ENCODE data around the gene TXNRD3.
"Not testable (repeated sequence)": the region's sequence is repeated elsewhere in the genome, so short reads cannot be mapped to it uniquely, and the experiment has no call there.

TXNRD3 gene

GRCh38 chr3:126638790-126639189, 16.1 kb downstream of the TXNRD3 start:
- no peak for DNase-seq

- no peak for DNase-seq
These were observed 18.5 kb downstream of the TXNRD3 start for GRCh38 chr3:126636436-126636835.

GRCh38 chr3:126634803-126635202, 20.1 kb downstream of the TXNRD3 start:
- DNase-seq, result no peak

- DNase-seq, result no peak
These were observed 24.9 kb downstream of the TXNRD3 start for GRCh38 chr3:126630020-126630419.

- DNase-seq, result not testable (repeated sequence)
These were observed 29.2 kb downstream of the TXNRD3 start for GRCh38 chr3:126625735-126626134.

GRCh38 chr3:126622694-126623093, 32.2 kb downstream of the TXNRD3 start:
- DNase-seq, result no peak

GRCh38 chr3:126621627-126622345, 33.1 kb downstream of the TXNRD3 start:
- no peak for DNase-seq

- no peak for DNase-seq
These were observed 33.8 kb downstream of the TXNRD3 start for GRCh38 chr3:126621171-126621570.

- no peak for DNase-seq
These were observed 34.2 kb downstream of the TXNRD3 start for GRCh38 chr3:126620738-126621137.

GRCh38 chr3:126618760-126619159, 36.2 kb downstream of the TXNRD3 start:
- no peak for DNase-seq

GRCh38 chr3:126618021-126618420, 36.9 kb downstream of the TXNRD3 start:
- DNase-seq, result no peak

- DNase-seq, result no peak
These were observed 37.4 kb downstream of the TXNRD3 start for GRCh38 chr3:126617571-126617970.

GRCh38 chr3:126616931-126617330, 38.0 kb downstream of the TXNRD3 start:
- DNase-seq, result no peak

- DNase-seq, result no peak
These were observed 41.3 kb downstream of the TXNRD3 start for GRCh38 chr3:126613479-126614188.

GRCh38 chr3:126612479-126613205, 42.3 kb downstream of the TXNRD3 start:
- no peak for DNase-seq

GRCh38 chr3:126609909-126610308, 45.0 kb downstream of the TXNRD3 start:
- no peak for DNase-seq

- no peak for DNase-seq
These were observed 47.6 kb downstream of the TXNRD3 start for GRCh38 chr3:126607214-126607908.

- DNase-seq, result no peak
These were observed 48.9 kb downstream of the TXNRD3 start for GRCh38 chr3:126606001-126606400.

- no peak for DNase-seq
These were observed 50.2 kb downstream of the TXNRD3 start for GRCh38 chr3:126604691-126605090.

GRCh38 chr3:126599101-126599500, 55.8 kb downstream of the TXNRD3 start:
- DNase-seq, result no peak

- not testable (repeated sequence) for DNase-seq
These were observed 59.4 kb downstream of the TXNRD3 start for GRCh38 chr3:126595479-126595878.

- DNase-seq, result not testable (repeated sequence)
These were observed 63.4 kb downstream of the TXNRD3 start for GRCh38 chr3:126591515-126591914.

GRCh38 chr3:126582311-126582710, 72.6 kb downstream of the TXNRD3 start:
- no peak for DNase-seq
